HFFc6 (cell line): ENCODE measurements around the gene EME2. TPM values are rescaled to one million over a fixed set of nuclear protein-coding genes. Genes with fewer than 3 reads are reported as not detected.

Experiments
- DNase-seq: peaks from one replicate; pipeline ENCODE4 v3.0.0-alpha.2; 2018
- H3K27ac Mint-ChIP-seq: 2 replicates; pipeline ENCODE4 v1.8.0; 2020; ENCODE audit warnings: mild to moderate bottlenecking, mixed read lengths
- H3K27me3 Mint-ChIP-seq: 2 replicates; pipeline ENCODE4 v1.8.0; 2021; ENCODE audit warnings: mild to moderate bottlenecking, moderate library complexity, mixed read lengths; ENCODE audit not compliant: insufficient read depth
- H3K36me3 Mint-ChIP-seq: 2 replicates; pipeline ENCODE4 v1.8.0; 2021; ENCODE audit warnings: low read depth, mixed read lengths
- H3K4me1 Mint-ChIP-seq: 2 replicates; pipeline ENCODE4 v1.8.0; 2020; ENCODE audit warnings: low read depth, mixed read lengths
- H3K4me3 Mint-ChIP-seq: 2 replicates; pipeline ENCODE4 v1.8.0; 2020; ENCODE audit warnings: mild to moderate bottlenecking, moderate library complexity, mixed read lengths
- H3K9me3 Mint-ChIP-seq: 2 replicates; pipeline ENCODE4 v1.8.0; 2020; ENCODE audit warnings: mild to moderate bottlenecking, mixed read lengths
- total RNA-seq, 6 experiments: library from RNA; stranded (reverse); fragmentation: NEBNext Ultra II Directional; extraction: Animal tissue kit (Norgen Biotek cat#: 25700); gene quantifications; 2 replicates in 1 of 6; 3 replicates in 5 of 6; pipeline ENCODE4 v1.2.3, GENCODE V29; 2021
- TF ChIP-seq, protein P1 (sequence below): fragments of 200-600 bp; sonication (generic); IDR thresholded peaks from 2 replicates; pipeline ENCODE4 v1.5.0; 2021; ENCODE audit warnings: antibody characterized with exemption, mild to moderate bottlenecking

The EME2 gene
- total RNA-seq, 6 experiments from 2014 or later = 11.4 to 16.1 (median 12.3) TPM

DNA sequence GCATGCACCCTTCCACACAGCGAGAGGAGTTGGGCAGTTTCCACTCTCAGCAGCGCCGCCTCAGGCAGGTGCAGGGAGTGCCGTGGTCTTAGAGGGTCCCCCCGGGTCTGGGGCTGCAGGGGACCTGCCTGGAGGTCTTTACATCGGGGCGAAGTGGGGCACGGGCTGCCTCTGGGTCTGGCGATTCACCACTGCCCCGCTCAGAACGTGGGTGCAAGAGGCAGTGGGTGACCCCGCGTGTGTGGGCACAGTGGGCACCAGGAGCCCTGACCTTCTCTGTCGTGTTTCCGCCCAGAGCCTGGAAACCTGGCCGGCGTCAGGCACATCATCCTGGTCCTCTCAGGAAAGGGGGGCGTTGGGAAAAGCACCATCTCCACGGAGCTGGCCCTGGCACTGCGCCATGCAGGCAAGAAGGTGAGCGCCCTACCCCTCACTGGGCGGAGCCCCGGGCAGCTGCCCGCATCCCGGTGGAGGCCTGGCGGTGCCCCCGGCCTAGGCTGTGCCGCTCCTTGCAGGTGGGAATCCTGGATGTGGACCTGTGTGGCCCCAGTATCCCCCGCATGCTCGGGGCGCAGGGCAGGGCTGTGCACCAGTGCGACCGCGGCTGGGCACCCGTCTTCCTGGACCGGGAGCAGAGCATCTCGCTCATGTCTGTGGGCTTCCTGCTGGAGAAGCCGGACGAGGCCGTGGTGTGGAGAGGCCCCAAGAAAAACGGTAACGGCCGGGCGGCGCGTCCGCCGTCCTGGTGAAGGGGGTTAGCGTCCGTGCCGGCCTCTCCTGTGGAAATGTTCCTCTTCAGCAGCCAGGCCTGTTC is 13.8 kb downstream of the EME2 start:
- Mint-ChIP-seq H3K9me3 (no peaks in the 10 kb centered on the region), H3K36me3 (peaks cover 4% of the 10 kb centered on the region; the same call in 1 of the 2 replicates), H3K27me3 (peaks cover 10% of the 10 kb centered on the region), H3K27ac (no peak overlapping the region), H3K4me1 (peaks cover 10% of the 10 kb centered on the region), H3K4me3 (no peak overlapping the region)
- TF ChIP-seq, protein P1, sequence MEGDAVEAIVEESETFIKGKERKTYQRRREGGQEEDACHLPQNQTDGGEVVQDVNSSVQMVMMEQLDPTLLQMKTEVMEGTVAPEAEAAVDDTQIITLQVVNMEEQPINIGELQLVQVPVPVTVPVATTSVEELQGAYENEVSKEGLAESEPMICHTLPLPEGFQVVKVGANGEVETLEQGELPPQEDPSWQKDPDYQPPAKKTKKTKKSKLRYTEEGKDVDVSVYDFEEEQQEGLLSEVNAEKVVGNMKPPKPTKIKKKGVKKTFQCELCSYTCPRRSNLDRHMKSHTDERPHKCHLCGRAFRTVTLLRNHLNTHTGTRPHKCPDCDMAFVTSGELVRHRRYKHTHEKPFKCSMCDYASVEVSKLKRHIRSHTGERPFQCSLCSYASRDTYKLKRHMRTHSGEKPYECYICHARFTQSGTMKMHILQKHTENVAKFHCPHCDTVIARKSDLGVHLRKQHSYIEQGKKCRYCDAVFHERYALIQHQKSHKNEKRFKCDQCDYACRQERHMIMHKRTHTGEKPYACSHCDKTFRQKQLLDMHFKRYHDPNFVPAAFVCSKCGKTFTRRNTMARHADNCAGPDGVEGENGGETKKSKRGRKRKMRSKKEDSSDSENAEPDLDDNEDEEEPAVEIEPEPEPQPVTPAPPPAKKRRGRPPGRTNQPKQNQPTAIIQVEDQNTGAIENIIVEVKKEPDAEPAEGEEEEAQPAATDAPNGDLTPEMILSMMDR = peak; percentile 33; the same call in 1 of the 2 replicates
- no peak for DNase-seq

DNA sequence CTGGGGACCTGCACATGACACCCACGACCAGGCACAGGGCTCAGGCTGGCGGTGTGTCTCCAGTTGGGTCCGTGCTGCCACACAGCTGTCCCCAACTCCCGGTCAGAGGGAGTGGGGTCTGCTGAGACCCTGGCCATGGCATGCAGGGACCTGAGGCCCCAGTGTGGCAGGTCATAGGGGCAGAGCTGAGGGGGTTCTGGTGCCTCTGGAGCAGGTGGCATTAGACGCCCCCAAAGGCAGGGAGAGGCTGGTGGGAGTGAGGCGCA is 14.4 kb downstream of the EME2 start:
- H3K27ac Mint-ChIP-seq = no peak overlapping the region
- peaks cover 4% of the 10 kb centered on the region; the same call in 1 of the 2 replicates for H3K36me3 Mint-ChIP-seq
- peaks cover 5% of the 10 kb centered on the region; the same call in 1 of the 2 replicates for H3K4me1 Mint-ChIP-seq
- no peak for DNase-seq
- no peak overlapping the region for H3K4me3 Mint-ChIP-seq
- H3K9me3 Mint-ChIP-seq = no peaks in the 10 kb centered on the region
- H3K27me3 Mint-ChIP-seq = peaks cover 6% of the 10 kb centered on the region
- TF ChIP-seq, protein P1 = no peak

DNA sequence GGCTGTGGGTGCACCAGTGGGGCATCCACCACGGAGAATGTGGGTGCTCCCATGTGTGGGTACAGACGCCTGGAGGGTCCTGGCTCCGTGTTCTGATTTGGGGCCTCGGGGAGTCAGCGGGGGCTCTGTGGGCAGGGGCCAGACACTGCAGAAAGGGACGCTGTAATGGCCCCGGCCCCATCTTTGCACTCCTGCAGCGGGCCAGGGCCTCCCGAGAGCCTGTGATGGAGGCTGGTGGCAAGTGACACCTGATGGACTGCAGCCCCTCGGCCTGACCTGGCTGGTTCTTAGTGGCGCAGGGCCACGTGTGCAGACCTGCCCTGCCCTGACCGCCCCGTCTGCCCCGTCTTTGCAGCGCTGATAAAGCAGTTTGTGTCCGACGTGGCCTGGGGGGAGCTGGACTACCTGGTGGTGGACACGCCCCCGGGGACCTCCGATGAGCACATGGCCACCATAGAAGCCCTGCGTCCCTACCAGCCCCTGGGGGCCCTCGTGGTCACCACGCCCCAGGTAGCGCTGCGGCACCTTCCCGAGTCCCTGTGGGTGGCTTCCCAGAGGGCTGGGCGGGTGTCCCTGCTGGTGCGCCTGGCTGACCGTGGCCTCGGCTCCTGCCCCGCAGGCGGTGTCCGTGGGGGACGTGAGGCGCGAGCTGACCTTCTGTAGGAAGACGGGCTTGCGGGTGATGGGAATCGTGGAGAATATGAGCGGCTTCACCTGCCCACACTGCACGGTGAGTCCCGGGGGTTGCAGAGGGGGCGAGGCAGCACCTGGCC is 14.9 kb downstream of the EME2 start:
- no peak for DNase-seq
- Mint-ChIP-seq H3K4me1 (peaks cover 5% of the 10 kb centered on the region; the same call in 1 of the 2 replicates), H3K27ac (no peak overlapping the region), H3K27me3 (peaks cover 4% of the 10 kb centered on the region), H3K36me3 (peaks cover 4% of the 10 kb centered on the region; the same call in 1 of the 2 replicates), H3K9me3 (no peaks in the 10 kb centered on the region), H3K4me3 (no peak overlapping the region)
- TF ChIP-seq, protein P1 = no peak

DNA sequence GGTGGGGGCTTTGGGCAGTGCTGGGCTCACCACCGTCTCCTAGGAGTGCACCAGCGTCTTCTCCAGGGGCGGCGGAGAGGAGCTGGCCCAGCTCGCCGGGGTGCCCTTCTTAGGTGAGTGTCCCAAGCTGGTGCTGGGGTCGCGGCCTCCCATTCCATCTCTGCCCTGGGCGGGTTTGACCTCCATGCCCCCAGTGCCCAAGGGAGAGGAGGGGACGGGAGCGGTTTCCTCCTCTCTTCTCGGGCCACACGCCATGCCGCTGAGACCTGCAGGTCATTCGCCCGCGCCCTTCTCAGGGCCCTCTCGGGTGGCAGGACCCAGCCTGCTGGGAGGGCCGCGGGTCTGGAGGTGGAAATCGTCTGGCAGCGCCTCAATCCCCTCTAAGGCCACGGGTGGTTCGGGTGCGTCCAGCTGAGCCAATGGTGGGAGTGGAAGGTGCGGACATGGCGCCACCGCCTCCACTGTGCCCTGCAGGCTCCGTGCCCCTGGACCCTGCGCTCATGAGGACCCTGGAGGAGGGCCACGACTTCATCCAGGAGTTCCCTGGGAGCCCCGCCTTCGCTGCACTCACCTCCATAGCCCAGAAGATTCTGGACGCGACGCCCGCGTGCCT is 15.6 kb downstream of the EME2 start:
- no peak for DNase-seq
- H3K9me3 Mint-ChIP-seq = no peaks in the 10 kb centered on the region
- H3K27me3 Mint-ChIP-seq = peaks cover 2% of the 10 kb centered on the region; the same call in 1 of the 2 replicates
- H3K4me3 Mint-ChIP-seq = no peak overlapping the region
- TF ChIP-seq, protein P1 = no peak
- no peak overlapping the region for H3K27ac Mint-ChIP-seq
- peaks cover 4% of the 10 kb centered on the region; the same call in 1 of the 2 replicates for H3K36me3 Mint-ChIP-seq
- peaks cover 4% of the 10 kb centered on the region; the same call in 1 of the 2 replicates for H3K4me1 Mint-ChIP-seq

DNA sequence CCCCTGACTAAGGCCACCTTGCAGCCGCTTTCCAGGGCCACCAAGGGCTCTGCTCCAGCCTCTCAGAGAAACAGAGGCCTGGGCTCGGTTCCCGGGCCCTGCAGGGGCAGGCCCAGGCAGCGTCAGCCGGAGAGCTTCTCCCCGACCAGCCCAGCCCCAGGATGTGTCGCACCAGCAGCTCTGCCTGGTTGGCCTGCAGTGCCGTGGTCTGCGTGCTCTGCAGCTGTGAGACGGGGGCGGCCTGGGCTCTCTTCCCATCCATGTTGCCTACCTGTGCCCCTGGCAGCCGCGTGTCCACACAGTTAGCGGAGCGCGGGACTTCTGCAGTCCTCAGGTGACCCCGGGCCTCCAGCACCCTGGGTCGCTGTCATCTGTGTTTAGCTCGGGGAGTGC is 16.1 kb downstream of the EME2 start:
- H3K9me3 Mint-ChIP-seq = no peaks in the 10 kb centered on the region
- TF ChIP-seq, protein P1 = no peak
- peaks cover 4% of the 10 kb centered on the region; the same call in 1 of the 2 replicates for H3K36me3 Mint-ChIP-seq
- peaks cover 2% of the 10 kb centered on the region; the same call in 1 of the 2 replicates for H3K27me3 Mint-ChIP-seq
- H3K27ac Mint-ChIP-seq = no peak overlapping the region
- DNase-seq = no peak
- no peaks in the 10 kb centered on the region for H3K4me1 Mint-ChIP-seq
- no peak overlapping the region for H3K4me3 Mint-ChIP-seq
